GM23338 (cell line): ENCODE data around the gene QSOX1. TPM values are rescaled to one million over a fixed set of nuclear protein-coding genes. Genes with fewer than 3 reads are reported as not detected.

Experiments used
- ATAC-seq: fragments of 200-7000 bp; cut with Tn5 transposase; 3 replicates; pipeline ENCODE4 v1.9.1; 2020
- DNase-seq: peaks from one replicate; pipeline ENCODE4 v3.0.0-alpha.2; 2015; ENCODE audit warnings: low spot score
- H2AFZ ChIP-seq: fragments of 200-600 bp; sonication (generic); 2 replicates; pipeline ENCODE4 v1.8.0; 2016; ENCODE audit warnings: antibody characterized with exemption, mild to moderate bottlenecking, moderate library complexity
- H3F3A ChIP-seq: fragments of 200-600 bp; sonication (generic); replicated peaks from 2 replicates; pipeline ENCODE4 v1.8.0; 2017; ENCODE audit warnings: antibody characterized with exemption, mixed run types, low read depth
- H3K27ac ChIP-seq: fragments of 200-600 bp; sonication (generic); 2 replicates; pipeline ENCODE4 v1.6.1; 2016; ENCODE audit warnings: low read depth
- H3K27me3 ChIP-seq: fragments of 200-600 bp; sonication (generic); 2 replicates; pipeline ENCODE4 v1.8.0; 2016; ENCODE audit warnings: mild to moderate bottlenecking, mixed run types, moderate library complexity; ENCODE audit not compliant: insufficient read depth
- H3K36me3 ChIP-seq: fragments of 200-600 bp; sonication (generic); 2 replicates; pipeline ENCODE4 v1.8.0; 2016; ENCODE audit warnings: mild to moderate bottlenecking; ENCODE audit not compliant: insufficient read depth
- H3K4me1 ChIP-seq: fragments of 200-600 bp; sonication (generic); 2 replicates; pipeline ENCODE4 v1.8.0; 2016; ENCODE audit warnings: mild to moderate bottlenecking, moderate library complexity; ENCODE audit not compliant: insufficient read depth
- H3K4me2 ChIP-seq: fragments of 200-600 bp; sonication (generic); 2 replicates; pipeline ENCODE4 v1.7.1; 2017; ENCODE audit warnings: mixed run types
- H3K4me3 ChIP-seq: fragments of 200-600 bp; sonication (generic); 2 replicates; pipeline ENCODE4 v1.6.1; 2016; ENCODE audit warnings: mixed run types
- H3K79me2 ChIP-seq: fragments of 200-600 bp; sonication (generic); replicated peaks from 2 replicates; pipeline ENCODE4 v1.8.0; 2017; ENCODE audit warnings: mild to moderate bottlenecking; ENCODE audit not compliant: insufficient read depth
- H3K9me2 ChIP-seq: fragments of 200-600 bp; sonication (generic); 2 replicates; pipeline ENCODE4 v1.8.0; 2017; ENCODE audit not compliant: insufficient read depth
- H4K20me1 ChIP-seq: fragments of 200-600 bp; sonication (generic); replicated peaks from 2 replicates; pipeline ENCODE4 v1.8.0; 2017; ENCODE audit warnings: mild to moderate bottlenecking; ENCODE audit not compliant: insufficient read depth
- H3K27ac Mint-ChIP-seq: 2 replicates; pipeline ENCODE4 v1.8.0; 2020; ENCODE audit warnings: inconsistent platforms, mild to moderate bottlenecking, moderate library complexity, mixed read lengths
- H3K27me3 Mint-ChIP-seq: 3 replicates; pipeline ENCODE4 v1.8.0; 2022; ENCODE audit warnings: low read depth, mild to moderate bottlenecking, moderate library complexity, mixed read lengths, inconsistent platforms; ENCODE audit not compliant: insufficient read depth, poor library complexity
- H3K36me3 Mint-ChIP-seq: 3 replicates; pipeline ENCODE4 v1.8.0; 2021; ENCODE audit warnings: low read depth, mild to moderate bottlenecking, inconsistent platforms, moderate library complexity, mixed read lengths
- H3K4me1 Mint-ChIP-seq: 3 replicates; pipeline ENCODE4 v1.8.0; 2020; ENCODE audit warnings: mild to moderate bottlenecking, inconsistent platforms, mixed read lengths
- H3K4me3 Mint-ChIP-seq: 3 replicates; pipeline ENCODE4 v1.8.0; 2021; ENCODE audit warnings: moderate library complexity, mild to moderate bottlenecking, inconsistent platforms, mixed read lengths
- H3K9me3 Mint-ChIP-seq: 3 replicates; pipeline ENCODE4 v1.8.0; 2020; ENCODE audit warnings: moderate library complexity, mild to moderate bottlenecking, inconsistent platforms, mixed read lengths
- CREB1 ChIP-seq: fragments of 250-450 bp; sonication (Bioruptor Pico); IDR thresholded peaks from 2 replicates; pipeline ENCODE4 v1.5.0; 2020; ENCODE audit warnings: low read depth, mild to moderate bottlenecking, moderate library complexity
- CTCF ChIP-seq, 2 experiments: fragments of 200-600 bp in 1 of 2; sonication (generic) in 1 of 2; conservative IDR thresholded peaks; 2 replicates each; pipeline versions ENCODE4 v1.5.1 to v1.6.1; 2016 to 2017; ENCODE audit warnings: antibody characterized with exemption in 2 of 2, low read depth in 2 of 2, mild to moderate bottlenecking in 2 of 2, moderate library complexity in 1 of 2
- EZH2 ChIP-seq: fragments of 200-600 bp; sonication (generic); IDR thresholded peaks from one replicate; pipeline ENCODE4 v1.8.0; 2017; ENCODE audit warnings: antibody characterized with exemption, mild to moderate bottlenecking, low read depth; ENCODE audit not compliant: unreplicated experiment
- EZH2phosphoT487 ChIP-seq: fragments of 200-600 bp; sonication (generic); IDR thresholded peaks from one replicate; pipeline ENCODE4 v1.8.1; 2018; ENCODE audit warnings: antibody characterized with exemption; ENCODE audit not compliant: unreplicated experiment
- JUNB ChIP-seq: IDR thresholded peaks from one replicate; pipeline ENCODE4 v1.6.1; 2016; ENCODE audit warnings: antibody characterized with exemption; ENCODE audit not compliant: unreplicated experiment
- NANOG ChIP-seq: IDR thresholded peaks from 2 replicates; pipeline ENCODE4 v1.6.1; 2016; ENCODE audit warnings: antibody characterized with exemption, borderline replicate concordance
- POLR2AphosphoS5 ChIP-seq: IDR thresholded peaks from 2 replicates; pipeline ENCODE4 v1.6.1; 2016; ENCODE audit warnings: antibody characterized with exemption, low read depth
- REST ChIP-seq: IDR thresholded peaks from one replicate; pipeline ENCODE4 v1.6.1; 2018; ENCODE audit warnings: antibody characterized with exemption; ENCODE audit not compliant: unreplicated experiment
- STAT1 ChIP-seq: IDR thresholded peaks from one replicate; pipeline ENCODE4 v1.6.1; 2016; ENCODE audit warnings: antibody characterized with exemption; ENCODE audit not compliant: unreplicated experiment
- ZNF114 ChIP-seq: fragments of 250-450 bp; sonication (Bioruptor Pico); IDR thresholded peaks from 2 replicates; pipeline ENCODE4 v1.5.0; 2020; ENCODE audit warnings: mild to moderate bottlenecking, moderate library complexity
- ZNF331 ChIP-seq: fragments of 250-450 bp; sonication (Bioruptor Pico); IDR thresholded peaks from 2 replicates; pipeline ENCODE4 v1.5.0; 2020; ENCODE audit warnings: low read depth, mild to moderate bottlenecking, moderate library complexity
- polyA plus RNA-seq: library from polyadenylated mRNA; unstranded; fragments of >200 nt; fragmentation: Nextera tagmentation; extraction: Ambion mirVana; gene quantifications from 2 replicates; pipeline ENCODE4 v1.2.1, GENCODE V29; 2016
- total RNA-seq: library from RNA; depleted of rRNA; stranded (reverse); fragments of >200 nt; shearing (Covaris generic); gene quantifications from 2 replicates; pipeline ENCODE4 v1.2.3, GENCODE V29; 2014
- TF ChIP-seq, protein P1 (sequence below): IDR thresholded peaks from 2 replicates; pipeline ENCODE4 v1.6.1; 2016; ENCODE audit warnings: antibody characterized with exemption

The QSOX1 gene
- total and polyA plus RNA-seq, 2 experiments from 2014 or later = 47.8 to 119 TPM

- TF ChIP-seq STAT1 (no peak), EZH2phosphoT487 (no peak)
Observed at GRCh38 chr1:180204231-180204630, 49.6 kb downstream of the QSOX1 start (continued).

GRCh38 chr1:180206581-180206980, 51.9 kb downstream of the QSOX1 start:
- Mint-ChIP-seq H3K9me3 (no peaks in the 10 kb centered on the region), H3K4me3 (no peak overlapping the region), H3K4me1 (no peaks in the 10 kb centered on the region; the same call in 2 of the 3 replicates), H3K27ac (no peak overlapping the region), H3K27me3 (peaks cover 9% of the 10 kb centered on the region), H3K36me3 (no peaks in the 10 kb centered on the region)
- no peaks in the 10 kb centered on the region for H3K4me1 ChIP-seq
- H3K9me2 ChIP-seq = no peaks in the 10 kb centered on the region
- no peaks in the 10 kb centered on the region for H4K20me1 ChIP-seq
- no peaks in the 10 kb centered on the region for H3K36me3 ChIP-seq
- H3K4me2 ChIP-seq = no peak overlapping the region
- no peak for TF ChIP-seq REST
- TF ChIP-seq EZH2 = no peak
- no peak for TF ChIP-seq NANOG
- no peak for TF ChIP-seq ZNF331 (CRISPR knock-in tag)
- TF ChIP-seq EZH2phosphoT487 = no peak
- TF ChIP-seq STAT1 = no peak
- TF ChIP-seq CTCF (conservative IDR thresholded peaks at IDR 0.05; ENCODE audit: low read depth in 2 of 2) = no peak
- no peak for TF ChIP-seq CREB1
- ATAC-seq = no peak
- H3K27me3 ChIP-seq = no peaks in the 10 kb centered on the region
- no peaks in the 10 kb centered on the region for H3K79me2 ChIP-seq
- no peak overlapping the region for H2AFZ ChIP-seq
- no peak for DNase-seq
- H3F3A ChIP-seq = no peaks in the 10 kb centered on the region
- no peak overlapping the region for H3K4me3 ChIP-seq
- no peak overlapping the region for H3K27ac ChIP-seq

GRCh38 chr1:180208264-180208663, 53.6 kb downstream of the QSOX1 start:
- H4K20me1 ChIP-seq = no peaks in the 10 kb centered on the region
- no peak for TF ChIP-seq CREB1
- TF ChIP-seq, protein P1, sequence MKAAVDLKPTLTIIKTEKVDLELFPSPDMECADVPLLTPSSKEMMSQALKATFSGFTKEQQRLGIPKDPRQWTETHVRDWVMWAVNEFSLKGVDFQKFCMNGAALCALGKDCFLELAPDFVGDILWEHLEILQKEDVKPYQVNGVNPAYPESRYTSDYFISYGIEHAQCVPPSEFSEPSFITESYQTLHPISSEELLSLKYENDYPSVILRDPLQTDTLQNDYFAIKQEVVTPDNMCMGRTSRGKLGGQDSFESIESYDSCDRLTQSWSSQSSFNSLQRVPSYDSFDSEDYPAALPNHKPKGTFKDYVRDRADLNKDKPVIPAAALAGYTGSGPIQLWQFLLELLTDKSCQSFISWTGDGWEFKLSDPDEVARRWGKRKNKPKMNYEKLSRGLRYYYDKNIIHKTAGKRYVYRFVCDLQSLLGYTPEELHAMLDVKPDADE = no peak
- TF ChIP-seq POLR2AphosphoS5 = no peak
- no peak for TF ChIP-seq JUNB
- TF ChIP-seq EZH2phosphoT487 = no peak
- TF ChIP-seq ZNF114 (CRISPR knock-in tag) = no peak
- no peak for TF ChIP-seq EZH2
- TF ChIP-seq REST = no peak
- no peak for TF ChIP-seq STAT1
- TF ChIP-seq NANOG = no peak

More at GRCh38 chr1:180208264-180208663, 53.6 kb downstream of the QSOX1 start:
- H3K4me3 Mint-ChIP-seq = no peak overlapping the region
- peaks cover under 1% of the 10 kb centered on the region for H3K4me1 Mint-ChIP-seq
- Histone ChIP-seq H3K9me2 (no peaks in the 10 kb centered on the region), H3K79me2 (no peaks in the 10 kb centered on the region), H3K4me2 (no peak overlapping the region), H3K4me1 (no peaks in the 10 kb centered on the region), H3K27me3 (no peaks in the 10 kb centered on the region), H3K4me3 (no peak overlapping the region), H3K27ac (no peak overlapping the region), H2AFZ (no peak overlapping the region), H3K36me3 (no peaks in the 10 kb centered on the region), H3F3A (no peaks in the 10 kb centered on the region)
- DNase-seq = no peak
- H3K9me3 Mint-ChIP-seq = no peaks in the 10 kb centered on the region
- no peak for ATAC-seq
- H3K27ac Mint-ChIP-seq = no peak overlapping the region
- peaks cover 9% of the 10 kb centered on the region for H3K27me3 Mint-ChIP-seq
- H3K36me3 Mint-ChIP-seq = no peaks in the 10 kb centered on the region
